Stimulated activated CD8-positive, alpha-beta memory T cell treated with anti-CD3 and anti-CD28 coated beads, Interleukin-2, amount 100 ng/mL, for 1 hour (primary cell): Measurements from ENCODE around the gene ALMS1.
A peak's percentile ranks its signal among the peaks of the same experiment; 100 is the strongest.
"Not testable (repeated sequence)": the region's sequence is repeated elsewhere in the genome, so short reads cannot be mapped to it uniquely, and the experiment has no call there.

ENCODE experiments used
- DNase-seq, 2 donors: peaks; one replicate each; pipeline ENCODE4 v3.0.0-alpha.2; 2020; ENCODE audit warnings: low read depth in 2 of 2

The ALMS1 gene, protein sequence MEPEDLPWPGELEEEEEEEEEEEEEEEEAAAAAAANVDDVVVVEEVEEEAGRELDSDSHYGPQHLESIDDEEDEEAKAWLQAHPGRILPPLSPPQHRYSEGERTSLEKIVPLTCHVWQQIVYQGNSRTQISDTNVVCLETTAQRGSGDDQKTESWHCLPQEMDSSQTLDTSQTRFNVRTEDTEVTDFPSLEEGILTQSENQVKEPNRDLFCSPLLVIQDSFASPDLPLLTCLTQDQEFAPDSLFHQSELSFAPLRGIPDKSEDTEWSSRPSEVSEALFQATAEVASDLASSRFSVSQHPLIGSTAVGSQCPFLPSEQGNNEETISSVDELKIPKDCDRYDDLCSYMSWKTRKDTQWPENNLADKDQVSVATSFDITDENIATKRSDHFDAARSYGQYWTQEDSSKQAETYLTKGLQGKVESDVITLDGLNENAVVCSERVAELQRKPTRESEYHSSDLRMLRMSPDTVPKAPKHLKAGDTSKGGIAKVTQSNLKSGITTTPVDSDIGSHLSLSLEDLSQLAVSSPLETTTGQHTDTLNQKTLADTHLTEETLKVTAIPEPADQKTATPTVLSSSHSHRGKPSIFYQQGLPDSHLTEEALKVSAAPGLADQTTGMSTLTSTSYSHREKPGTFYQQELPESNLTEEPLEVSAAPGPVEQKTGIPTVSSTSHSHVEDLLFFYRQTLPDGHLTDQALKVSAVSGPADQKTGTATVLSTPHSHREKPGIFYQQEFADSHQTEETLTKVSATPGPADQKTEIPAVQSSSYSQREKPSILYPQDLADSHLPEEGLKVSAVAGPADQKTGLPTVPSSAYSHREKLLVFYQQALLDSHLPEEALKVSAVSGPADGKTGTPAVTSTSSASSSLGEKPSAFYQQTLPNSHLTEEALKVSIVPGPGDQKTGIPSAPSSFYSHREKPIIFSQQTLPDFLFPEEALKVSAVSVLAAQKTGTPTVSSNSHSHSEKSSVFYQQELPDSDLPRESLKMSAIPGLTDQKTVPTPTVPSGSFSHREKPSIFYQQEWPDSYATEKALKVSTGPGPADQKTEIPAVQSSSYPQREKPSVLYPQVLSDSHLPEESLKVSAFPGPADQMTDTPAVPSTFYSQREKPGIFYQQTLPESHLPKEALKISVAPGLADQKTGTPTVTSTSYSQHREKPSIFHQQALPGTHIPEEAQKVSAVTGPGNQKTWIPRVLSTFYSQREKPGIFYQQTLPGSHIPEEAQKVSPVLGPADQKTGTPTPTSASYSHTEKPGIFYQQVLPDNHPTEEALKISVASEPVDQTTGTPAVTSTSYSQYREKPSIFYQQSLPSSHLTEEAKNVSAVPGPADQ (N-terminal part only)

DNA sequence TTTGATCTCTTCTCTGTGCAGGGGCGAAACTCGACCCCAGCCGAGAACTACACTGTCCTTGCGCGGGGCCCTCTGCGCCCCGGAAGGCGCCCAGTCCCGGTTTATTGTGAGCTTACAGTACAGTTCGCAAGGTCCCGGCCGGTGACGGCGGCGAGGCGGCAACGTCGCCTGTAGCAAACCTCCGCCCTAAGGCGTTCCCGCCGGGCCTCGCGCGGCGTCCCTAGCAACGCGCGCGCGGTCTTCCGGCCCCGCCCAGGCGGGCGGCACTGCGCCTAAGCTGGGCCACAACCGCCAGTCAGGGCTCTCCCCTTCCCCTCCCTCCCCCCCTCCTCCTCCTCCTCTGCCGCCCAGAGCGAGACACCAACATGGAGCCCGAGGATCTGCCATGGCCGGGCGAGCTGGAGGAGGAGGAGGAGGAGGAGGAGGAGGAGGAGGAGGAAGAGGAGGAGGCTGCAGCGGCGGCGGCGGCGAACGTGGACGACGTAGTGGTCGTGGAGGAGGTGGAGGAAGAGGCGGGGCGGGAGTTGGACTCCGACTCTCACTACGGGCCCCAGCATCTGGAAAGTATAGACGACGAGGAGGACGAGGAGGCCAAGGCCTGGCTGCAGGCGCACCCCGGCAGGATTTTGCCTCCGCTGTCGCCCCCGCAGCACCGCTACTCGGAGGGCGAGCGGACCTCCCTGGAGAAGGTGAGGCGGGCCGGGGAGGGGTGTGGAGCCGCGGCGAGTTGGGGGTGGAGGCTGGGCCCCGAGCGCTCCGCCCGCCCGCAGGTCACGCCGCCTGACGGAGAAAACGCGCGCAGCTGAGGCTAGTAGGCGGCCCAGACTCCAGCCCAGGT is at the start of gene ALMS1:
TSS of gene ALMS1 (plus strand) at position 333 of the 838 bp plus-strand sequence. CDS start at position 366, 33 bp downstream.
- peak; percentile 69 to 77 for DNase-seq

DNA sequence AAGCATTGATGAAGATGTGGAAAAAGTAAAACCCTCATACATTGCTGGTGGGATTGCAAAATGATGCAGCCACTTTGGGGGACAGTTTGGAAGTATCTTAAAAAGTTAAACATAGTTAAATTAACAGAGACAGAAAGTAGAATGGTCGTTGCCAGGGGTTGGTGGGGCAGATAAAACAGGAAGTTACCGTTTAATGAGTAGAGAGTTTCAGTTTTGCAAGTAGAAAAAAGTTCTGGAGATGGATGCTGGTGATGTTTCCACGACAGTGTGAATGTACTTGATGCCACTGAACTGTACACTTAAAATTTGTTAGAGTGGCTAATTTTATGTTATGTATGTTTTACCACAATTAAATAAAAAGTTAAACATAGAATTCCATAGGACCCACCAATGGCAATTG is 47.8 kb upstream of the ALMS1 start:
- DNase-seq: no peak

DNA sequence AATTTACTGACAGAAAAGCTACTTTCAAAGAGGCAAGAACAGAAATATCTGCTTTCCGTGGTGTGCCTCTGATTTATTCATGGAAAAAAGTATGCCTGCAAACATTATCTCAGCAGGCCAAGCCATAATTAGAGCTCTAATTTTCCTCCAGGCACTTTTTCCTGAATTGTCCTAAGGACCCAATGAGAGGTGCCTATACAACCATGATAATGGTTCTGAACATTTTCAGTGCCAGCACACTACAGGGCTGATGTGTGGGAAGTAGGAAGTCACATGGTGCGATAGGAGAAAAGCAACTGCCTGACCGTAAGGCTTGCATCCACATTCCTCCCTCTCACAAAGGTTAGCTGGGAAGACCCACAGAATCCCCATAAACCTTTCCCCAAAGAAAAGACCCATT is 46.4 kb upstream of the ALMS1 start:
- no peak for DNase-seq

DNA sequence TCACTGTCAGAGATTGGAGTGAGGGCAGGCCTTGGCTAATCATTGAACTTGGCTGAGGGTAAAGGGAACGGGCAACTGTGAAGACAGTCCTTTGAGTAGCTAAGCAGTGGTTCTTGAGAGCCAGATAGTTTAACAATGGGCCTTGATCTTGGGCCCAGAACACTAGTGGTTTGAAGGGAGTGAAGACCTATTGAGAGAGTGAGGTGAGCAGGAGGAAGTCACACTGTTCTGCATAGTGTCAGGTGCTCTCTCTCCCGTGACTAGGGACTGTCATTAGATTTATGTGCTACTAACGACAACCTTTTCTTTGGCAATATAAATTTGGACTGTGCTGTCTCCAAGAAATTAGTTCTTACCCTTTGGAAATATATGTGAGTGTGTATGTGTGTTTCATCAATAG is 44.6 kb upstream of the ALMS1 start:
- DNase-seq: no peak

DNA sequence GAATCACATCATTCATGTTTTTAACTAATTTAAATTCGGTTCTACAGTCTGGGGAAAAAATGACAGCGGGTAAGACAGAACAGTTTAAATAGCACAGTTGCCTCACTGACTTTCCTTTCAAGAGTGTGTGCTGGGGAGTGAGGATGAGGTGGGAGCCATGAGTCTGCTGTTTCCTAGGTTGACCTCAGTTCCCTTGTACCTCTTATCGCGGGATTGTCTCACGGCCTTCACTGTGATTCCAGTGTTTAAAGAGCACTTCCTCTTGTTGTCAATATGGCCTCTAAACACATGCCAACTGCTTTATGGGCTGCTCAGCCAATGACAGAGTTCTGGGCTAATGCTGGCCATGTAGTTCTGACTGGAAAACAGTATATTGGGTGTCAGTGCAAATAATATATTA is 41.6 kb upstream of the ALMS1 start:
- DNase-seq: no peak

DNA sequence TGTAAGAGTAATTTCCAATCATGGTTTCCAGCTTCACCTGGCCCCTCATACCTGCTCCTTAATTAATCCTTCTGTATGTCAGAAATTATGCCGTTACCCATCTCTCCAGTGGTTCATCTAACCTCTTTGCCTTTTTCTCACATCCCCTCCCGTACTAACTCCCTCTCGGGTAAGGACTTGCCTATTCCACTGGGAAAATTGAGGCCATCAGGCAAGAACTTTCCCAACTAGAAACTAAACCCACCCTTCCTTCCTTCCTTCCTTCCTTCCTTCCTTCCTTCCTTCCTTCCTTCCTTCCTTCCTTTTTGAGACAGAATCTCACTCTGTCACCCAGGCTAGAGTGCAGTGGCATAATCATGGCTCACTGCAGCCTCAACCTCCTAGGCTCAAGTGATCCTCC is 40.9 kb upstream of the ALMS1 start:
- DNase-seq: not testable (repeated sequence)

DNA sequence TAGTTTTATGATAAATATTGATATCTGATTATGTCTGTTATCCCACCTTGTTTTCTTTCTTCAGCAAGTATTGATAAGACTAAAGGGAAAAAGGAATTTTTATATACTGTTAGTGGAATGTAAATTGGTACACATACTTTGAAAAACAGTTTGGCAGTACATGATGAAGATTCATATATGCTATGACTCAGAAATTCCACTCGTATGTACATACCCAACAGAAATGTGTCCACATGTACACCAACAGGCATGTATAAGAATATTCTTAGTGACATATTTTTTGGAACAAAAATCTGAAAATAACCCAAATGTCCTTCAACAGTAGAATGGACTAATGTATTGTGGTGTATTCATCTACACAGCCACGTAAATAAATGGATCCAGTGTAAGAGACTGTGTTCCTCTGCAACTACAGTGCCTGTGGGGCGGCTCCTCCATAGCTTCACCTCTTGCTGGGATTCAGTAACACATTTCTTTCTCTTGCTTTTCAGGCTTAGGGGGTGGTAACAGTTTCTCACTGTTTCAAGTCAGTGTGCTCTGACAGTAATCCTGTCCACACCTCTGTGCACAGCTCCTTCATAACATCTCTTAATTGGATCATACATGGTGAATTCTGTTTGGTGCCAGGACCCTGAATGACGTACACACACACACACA is 35.5 kb upstream of the ALMS1 start:
- DNase-seq: no peak

DNA sequence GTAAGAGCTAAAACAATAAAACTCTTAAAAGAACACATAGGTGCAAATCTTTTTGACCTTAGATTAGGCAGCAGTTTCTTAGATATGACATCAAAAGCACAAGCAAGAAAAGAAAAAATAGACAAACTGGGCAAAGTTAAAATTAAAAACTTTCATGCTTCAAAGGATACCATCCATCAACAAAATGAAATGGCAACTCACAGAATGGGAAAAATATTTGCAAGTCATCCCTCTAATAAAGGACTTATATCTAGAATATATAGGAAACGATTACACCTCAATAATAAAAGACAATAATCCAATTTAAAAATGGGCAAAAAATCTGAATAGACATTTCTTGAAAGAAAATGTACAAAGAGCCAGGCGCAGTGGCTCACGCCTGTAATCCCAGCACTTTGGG is 29.5 kb upstream of the ALMS1 start:
- no peak for DNase-seq

DNA sequence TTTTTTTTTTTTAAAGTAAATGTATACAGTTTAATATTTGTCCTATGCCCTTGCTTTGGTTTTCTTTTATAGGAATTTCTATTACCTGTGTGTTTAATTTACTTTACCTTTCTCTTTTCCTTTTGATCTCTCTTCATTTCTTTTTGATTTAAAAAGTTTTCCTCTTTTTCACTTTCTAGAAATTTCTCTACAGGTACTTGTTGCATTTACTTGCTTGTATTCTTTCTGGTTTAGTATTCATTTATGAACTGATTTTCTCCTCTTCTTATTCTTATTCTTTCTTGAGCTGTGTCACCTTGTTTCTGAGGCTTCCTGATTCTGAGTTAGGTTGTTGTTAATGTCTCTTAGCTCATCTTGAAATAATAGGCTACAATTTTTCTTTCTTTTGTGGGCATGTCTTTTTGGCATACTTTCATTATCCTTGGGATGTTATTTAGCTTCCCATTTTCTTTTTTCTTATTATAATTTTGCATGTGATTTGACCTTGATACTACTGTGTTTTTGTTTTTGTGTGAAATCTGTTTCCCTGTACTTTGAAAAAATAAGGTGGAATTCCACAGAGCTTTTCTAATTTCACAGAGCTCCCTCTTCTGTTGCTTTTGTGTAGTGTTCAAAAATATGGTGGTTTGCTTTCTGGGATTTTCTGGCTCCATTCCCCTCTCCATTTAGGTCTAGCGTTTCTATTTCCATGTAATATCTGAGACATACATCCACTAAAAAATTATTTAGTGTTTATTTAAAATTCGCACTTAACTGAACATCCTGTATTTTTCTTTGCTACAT is 25.5 kb upstream of the ALMS1 start:
- DNase-seq: no peak

DNA sequence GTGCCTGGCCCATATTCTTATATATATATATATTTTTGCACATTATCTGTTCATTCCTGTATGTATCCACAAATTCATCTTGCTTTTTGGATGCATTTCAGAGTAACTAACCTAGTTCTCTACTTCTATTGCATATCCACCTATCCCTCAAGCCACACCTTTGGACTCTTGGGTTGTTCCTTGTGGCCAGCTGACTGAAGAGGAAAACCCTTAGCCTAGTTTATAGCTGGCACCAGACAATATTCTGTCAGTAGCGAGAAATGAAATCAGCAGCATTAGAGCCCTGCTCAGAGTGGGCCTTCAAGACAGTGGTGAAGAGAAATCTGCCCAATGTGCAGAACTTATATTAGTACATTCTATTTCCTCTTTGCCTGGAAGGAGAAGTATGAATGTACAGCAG is 19.6 kb upstream of the ALMS1 start:
- no peak for DNase-seq

DNA sequence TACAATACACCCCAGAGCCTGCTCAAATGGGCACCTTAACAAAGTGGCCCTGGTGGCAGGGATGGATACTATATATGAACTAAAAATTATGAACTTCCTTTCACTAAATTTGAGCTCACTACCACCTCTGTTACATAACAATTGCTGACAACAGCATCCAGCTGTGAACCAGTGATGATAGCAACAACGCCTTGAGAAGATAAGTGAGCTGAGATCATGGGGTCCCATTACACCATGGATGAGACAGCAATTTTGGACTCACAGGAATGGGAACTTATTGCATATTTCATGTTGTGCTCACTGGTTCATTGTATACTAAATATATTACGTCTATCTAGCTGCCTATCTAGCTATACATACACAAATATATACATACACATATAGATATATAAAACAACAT is 16.9 kb upstream of the ALMS1 start:
- no peak for DNase-seq

DNA sequence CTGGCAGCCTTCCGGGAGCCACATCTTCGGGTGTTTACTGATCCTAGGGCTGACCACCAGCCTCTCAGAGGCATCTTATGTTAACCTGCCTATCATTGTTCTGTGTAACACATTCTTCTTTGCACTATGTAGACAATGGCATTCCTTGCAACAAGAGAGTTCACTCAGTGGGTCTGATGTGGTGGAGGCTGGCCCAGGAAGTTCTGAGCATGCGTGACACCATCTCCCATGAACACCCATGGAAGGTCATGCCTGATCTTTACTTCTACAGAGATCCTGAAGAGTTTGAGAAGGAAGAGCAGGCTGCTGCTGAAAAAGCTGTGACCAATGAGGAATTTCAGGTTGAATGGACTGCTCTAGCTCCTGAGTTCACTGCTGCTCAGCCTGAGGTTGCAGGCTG is 15.3 kb upstream of the ALMS1 start:
- DNase-seq: no peak

DNA sequence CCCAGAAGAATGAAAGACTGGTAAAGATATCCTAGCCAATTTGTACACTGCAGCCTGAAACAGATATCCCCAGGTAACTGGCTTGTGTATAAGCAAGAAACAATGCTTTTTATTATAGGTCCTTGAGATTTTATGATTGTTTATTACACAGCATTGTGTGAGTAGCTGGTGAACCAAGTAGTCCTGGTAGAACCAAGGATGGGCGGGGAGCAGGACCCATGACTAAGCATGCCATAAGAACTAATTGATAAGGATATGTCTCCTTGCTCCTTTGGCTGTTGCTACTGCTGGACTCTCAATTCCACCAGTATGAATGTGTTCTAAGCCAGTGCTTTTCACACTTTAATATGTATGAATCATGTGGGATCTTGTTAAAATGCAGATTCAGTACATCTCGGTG is 12.3 kb upstream of the ALMS1 start:
- DNase-seq: no peak

DNA sequence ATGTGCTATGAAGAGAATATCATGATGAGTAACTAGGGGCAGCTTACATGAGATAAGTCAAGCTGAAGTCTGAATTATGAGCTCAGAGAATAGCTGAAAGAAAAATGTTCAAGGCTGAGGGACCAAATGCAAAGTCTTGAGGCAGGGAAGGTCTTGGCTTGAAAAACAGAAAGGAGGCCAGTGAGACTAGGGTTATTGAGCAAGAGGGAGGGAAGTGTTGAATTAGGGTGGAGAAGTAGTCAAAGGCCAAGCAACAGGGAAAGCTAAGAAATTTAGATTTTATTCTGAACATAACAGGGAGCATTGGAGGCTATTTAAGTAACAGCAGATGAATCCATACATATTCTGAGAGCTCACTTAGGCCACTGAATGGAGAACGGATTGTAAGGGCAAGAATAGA is 11.4 kb upstream of the ALMS1 start:
- DNase-seq: no peak

DNA sequence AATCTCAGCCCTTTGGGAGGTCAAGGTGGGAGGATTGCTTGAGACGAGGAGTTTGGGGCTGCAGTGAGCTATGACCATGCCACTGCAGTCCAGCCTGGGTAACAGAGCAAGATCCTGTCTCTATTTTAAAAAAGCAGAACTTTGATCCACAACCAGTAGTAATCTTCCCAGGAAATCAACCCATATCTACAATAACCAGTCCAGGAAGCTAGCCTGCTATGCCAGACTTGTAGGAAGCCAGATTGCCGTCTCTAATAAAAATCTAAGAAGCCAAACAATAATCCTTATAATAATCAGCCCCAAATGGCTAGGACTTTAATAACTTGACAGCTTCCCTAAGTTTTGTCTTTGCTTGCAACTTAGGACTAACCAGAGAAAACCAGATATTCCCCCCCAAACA is 9.0 kb upstream of the ALMS1 start:
- no peak for DNase-seq

DNA sequence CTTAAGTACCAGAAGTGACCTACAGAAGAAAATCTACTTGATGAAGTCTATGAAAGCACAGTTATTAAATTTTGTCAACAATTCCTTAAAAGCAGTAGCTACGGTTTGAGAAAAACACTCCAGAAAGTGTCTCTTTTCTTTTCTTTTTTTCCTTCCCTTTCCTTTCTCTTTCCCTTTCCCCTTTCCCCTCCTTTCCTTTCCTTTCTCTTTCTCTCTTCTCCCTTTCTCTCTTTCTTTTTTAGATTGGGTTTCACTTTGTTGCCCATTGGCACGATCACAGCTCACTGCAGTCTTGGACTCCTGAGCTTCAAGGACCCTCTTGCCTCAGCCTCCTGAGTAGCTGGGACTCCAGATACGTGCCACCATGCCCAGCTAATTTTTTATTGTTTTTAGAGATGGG is 2.6 kb upstream of the ALMS1 start:
- no peak for DNase-seq

DNA sequence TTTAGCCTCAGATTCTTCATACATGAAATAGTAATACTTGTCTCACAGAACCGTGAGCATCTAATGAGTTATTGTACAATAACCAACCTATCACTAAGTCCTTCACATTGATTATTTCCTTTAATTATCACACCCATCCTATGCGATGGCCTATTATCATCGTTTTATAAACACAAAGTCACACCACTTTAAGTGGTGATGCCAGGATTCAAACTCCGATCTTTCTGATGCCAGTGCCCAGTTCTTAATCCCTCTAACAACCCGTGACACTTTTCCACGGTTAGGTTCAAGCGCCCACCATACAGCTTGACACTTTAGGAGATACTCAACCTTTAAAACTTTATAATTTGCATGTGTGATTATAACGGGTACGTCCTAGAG is 523 bp upstream of the ALMS1 start:
- no peak for DNase-seq

DNA sequence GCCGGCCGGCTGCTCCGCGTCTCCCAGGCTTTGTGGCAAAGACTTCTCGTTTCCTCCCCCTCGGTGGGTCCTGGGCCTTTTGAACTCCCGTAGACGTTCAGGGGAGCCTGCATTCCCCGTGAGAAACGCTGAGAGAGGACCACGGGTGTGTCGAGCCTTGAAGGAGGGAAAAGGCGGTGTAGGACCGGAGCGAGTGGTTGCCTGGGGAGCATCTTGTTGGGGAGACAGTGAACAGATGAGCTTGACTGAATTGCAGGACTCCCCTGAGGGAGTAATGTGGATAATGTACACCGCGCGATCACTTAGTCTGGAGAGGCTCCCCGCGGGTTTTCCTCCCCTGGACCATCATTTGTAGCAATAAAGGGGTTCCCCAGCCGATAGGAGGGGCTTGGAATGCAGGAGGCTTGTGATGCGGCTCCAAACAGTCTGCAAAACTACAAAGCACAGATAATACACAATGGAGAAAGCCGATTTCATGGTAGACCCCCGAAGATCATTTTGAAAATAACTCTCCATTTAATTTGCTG is 769 bp downstream of the ALMS1 start:
- DNase-seq: no peak

DNA sequence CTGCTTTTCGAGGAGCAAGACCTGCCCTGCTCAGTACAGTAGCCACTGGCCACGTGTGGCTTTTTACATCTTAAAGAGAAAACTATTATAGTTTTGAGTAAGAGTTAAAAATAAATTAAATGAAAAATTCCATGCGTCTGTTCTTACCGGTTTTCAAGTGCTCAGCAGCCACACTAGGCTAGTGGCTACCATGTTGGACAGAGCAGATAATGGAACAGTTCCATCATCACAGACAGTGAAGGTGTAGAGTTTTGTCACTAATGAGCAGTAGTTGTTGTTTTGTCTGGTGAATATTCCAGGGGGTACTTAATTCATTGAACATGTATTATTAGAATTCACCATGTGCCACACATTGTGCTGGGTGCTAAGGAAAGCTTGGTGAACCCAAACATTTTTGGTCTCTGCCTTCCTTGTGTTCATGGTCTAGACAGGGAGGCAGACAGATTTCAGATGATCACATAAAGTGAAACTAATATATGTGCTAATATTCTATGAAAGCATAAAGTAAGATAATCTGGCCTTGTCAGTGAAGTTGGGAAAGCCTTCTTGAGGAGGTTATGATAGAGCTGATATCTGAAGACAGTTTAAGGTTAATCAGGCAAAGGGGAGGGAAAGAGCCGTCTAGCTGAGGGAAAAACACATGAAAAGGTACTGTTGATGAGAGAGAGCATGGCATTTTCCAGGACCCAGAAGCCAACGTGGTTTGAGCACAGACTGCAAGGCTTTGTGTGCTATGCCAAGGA is 1.4 kb downstream of the ALMS1 start:
- DNase-seq: no peak
